ENCODE data around the gene AGO3.

- TF ChIP-seq, protein P1, sequence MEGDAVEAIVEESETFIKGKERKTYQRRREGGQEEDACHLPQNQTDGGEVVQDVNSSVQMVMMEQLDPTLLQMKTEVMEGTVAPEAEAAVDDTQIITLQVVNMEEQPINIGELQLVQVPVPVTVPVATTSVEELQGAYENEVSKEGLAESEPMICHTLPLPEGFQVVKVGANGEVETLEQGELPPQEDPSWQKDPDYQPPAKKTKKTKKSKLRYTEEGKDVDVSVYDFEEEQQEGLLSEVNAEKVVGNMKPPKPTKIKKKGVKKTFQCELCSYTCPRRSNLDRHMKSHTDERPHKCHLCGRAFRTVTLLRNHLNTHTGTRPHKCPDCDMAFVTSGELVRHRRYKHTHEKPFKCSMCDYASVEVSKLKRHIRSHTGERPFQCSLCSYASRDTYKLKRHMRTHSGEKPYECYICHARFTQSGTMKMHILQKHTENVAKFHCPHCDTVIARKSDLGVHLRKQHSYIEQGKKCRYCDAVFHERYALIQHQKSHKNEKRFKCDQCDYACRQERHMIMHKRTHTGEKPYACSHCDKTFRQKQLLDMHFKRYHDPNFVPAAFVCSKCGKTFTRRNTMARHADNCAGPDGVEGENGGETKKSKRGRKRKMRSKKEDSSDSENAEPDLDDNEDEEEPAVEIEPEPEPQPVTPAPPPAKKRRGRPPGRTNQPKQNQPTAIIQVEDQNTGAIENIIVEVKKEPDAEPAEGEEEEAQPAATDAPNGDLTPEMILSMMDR (IDR thresholded peaks at IDR 0.05), result no peak
- no peak for TF ChIP-seq POLR2AphosphoS5 (IDR thresholded peaks at IDR 0.05)
These were observed 139.4 kb downstream of the AGO3 start for GRCh38 chr1:36070349-36070748.

Data from suprapubic skin (tissue), 3 donors.